Measurements from ENCODE around the gene FGF11. TPM values are rescaled to one million over a fixed set of nuclear protein-coding genes. Genes with fewer than 3 reads are reported as not detected.
"Not testable (repeated sequence)": the region's sequence is repeated elsewhere in the genome, so short reads cannot be mapped to it uniquely, and the experiment has no call there.

The FGF11 gene
- total and polyA plus RNA-seq, 11 donors: 1.6 to 9.6 (median 7.8) TPM

DNA sequence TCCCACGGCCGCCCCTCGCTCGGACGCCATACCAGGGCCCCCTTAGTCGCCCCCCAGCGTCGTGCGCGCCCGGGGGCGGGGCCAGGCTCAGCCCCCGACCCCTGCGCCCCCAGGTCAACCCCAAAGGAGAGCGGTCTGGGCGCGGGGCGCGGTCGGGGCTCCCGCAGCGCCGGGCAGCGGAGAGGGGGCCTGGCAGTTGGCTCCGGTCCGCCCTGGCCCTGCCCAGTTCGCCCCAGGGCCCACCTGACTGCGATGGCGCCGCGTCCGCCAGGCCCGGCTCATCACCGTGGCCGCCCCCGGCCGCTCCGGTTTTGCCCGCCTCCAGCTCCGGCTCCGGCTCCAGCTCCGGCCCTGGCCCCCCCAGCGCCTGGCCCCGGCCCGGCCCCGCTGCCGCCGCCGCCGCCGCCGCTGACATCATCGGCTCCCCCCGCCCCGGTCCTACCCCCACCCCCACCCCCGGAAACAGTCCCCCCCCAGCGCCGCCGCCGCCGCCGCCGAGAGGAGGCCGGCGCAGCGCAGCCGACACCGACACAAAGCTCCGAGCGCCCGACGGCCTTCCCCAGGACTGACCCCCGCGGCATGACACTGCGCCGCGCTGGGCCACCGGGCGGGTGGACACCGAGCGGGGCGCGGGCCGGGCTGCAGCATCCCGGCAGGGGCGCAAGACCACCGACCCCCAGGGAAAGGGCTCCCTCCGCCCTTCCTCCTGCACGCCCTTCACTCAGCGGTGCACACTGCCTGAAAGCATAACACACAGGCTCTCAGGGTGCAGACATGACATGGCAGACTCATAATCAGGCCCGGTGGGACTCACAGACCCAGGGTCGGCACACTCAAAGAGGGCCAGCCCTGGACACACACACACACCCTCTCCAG is 40.1 kb downstream of the FGF11 start, which contains the start of gene ZBTB4:
ZBTB4 (minus strand) TSS at position 419 of the 876 bp plus-strand sequence. CDS start 12,830 bp downstream, outside the sequence.
- Histone ChIP-seq H3K9me3 (no peaks in the 10 kb centered on the region), H3K36me3 (no peaks in the 10 kb centered on the region), H3K27me3 (no peaks in the 10 kb centered on the region), H3K27ac (peak within 1 kb of the TSS; percentile 99 to 100 (median 100)), H3K4me1 (peaks cover 7 to 78% (median 53%) of the 10 kb centered on the region in 12 donors), H3K4me3 (peak within 1 kb of the TSS; percentile 77 to 100 (median 96))
- DNase-seq (peak; percentile 68 to 84 (median 78)), ATAC-seq (peak in 2 of 4 donors; percentile 17 to 21)
- TF ChIP-seq POLR2A (IDR thresholded peaks at IDR 0.05): peak; percentile 23 to 64
- TF ChIP-seq, protein P1, sequence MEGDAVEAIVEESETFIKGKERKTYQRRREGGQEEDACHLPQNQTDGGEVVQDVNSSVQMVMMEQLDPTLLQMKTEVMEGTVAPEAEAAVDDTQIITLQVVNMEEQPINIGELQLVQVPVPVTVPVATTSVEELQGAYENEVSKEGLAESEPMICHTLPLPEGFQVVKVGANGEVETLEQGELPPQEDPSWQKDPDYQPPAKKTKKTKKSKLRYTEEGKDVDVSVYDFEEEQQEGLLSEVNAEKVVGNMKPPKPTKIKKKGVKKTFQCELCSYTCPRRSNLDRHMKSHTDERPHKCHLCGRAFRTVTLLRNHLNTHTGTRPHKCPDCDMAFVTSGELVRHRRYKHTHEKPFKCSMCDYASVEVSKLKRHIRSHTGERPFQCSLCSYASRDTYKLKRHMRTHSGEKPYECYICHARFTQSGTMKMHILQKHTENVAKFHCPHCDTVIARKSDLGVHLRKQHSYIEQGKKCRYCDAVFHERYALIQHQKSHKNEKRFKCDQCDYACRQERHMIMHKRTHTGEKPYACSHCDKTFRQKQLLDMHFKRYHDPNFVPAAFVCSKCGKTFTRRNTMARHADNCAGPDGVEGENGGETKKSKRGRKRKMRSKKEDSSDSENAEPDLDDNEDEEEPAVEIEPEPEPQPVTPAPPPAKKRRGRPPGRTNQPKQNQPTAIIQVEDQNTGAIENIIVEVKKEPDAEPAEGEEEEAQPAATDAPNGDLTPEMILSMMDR (IDR thresholded peaks at IDR 0.05): no peak
- intact Hi-C loops (cut with DNase I): loop anchor here (2.0 to 10.0 kb wide), 9 partner anchors 23 to 245 kb away; partner anchors contain the start of genes FGF11 (in 3 of the 10), KCTD11 (in 3 of the 10), TMEM102 (in 3 of the 10) and TMEM95 (in 2 of the 10)
- WGBS, 4 donors: 1 to 2% (median 1%) methylated on average over 33 to 92 of the region's 92 CpGs

DNA sequence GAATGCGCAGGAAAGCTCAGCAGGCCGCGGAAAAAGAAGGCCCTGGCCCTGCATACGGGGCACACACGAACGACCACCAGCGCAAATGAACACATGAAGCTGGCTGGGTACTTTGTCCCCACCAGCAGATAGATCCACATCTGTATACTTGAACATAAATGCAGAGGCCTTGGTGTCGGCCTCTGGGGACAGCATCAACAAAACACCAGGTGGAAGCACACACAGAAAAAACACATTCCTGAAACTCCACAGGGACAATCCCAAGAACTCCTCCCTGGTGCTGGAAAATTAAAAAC is 40.7 kb downstream of the FGF11 start:
- Histone ChIP-seq H3K4me3 (peak overlapping the region; percentile 77 to 100 (median 96)), H3K36me3 (no peaks in the 10 kb centered on the region), H3K4me1 (peaks cover 7 to 75% (median 47%) of the 10 kb centered on the region in 12 donors), H3K9me3 (no peaks in the 10 kb centered on the region), H3K27me3 (no peaks in the 10 kb centered on the region), H3K27ac (peak overlapping the region; percentile 99 to 100 (median 100))
- ATAC-seq (no peak), DNase-seq (no peak)
- WGBS, 4 donors: 2 to 7% (median 3%) methylated on average over 3 to 8 of the region's 8 CpGs
- intact Hi-C loops (cut with DNase I): loop anchor here in 6 of 10 donors (5.0 to 10.0 kb wide), 7 partner anchors 43 to 245 kb away; partner anchors contain the start of genes FGF11 (in 3 of the 6), KCTD11 (in 3 of the 6), TMEM102 (in 3 of the 6) and TMEM95 (in 2 of the 6)
- TF ChIP-seq, protein P1 (IDR thresholded peaks at IDR 0.05): no peak
- TF ChIP-seq POLR2A (IDR thresholded peaks at IDR 0.05): no peak

DNA sequence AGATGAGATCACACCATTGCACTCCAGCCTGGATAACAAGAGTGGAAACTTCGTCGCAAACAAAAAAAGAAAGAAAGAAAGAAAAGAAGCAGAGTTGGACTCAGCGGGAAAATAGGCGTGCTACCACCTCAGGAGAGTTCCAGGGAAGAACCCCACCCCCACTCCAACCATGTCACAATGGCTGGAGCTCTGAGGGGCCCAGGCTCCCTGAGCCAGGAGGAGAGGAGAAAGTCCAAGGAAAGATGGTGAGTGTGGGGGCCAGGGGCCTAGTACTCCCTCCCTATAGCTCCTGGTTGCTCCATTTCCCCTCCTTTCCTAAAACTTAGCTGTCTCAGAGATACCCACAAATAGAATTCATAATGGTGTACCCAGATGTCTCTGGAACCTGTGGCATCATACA is 42.0 kb downstream of the FGF11 start, which contains the start of gene SLC35G6:
SLC35G6 (plus strand) TSS at position 172 of the 400 bp plus-strand sequence; CDS start at position 243, 71 bp downstream.
- DNase-seq: peak in 1 of 5 donors; percentile 16
- intact Hi-C loops (cut with DNase I): loop anchor here in 6 of 10 donors (5.0 to 10.0 kb wide), 7 partner anchors 44 to 246 kb away; partner anchors contain the start of genes FGF11 (in 3 of the 6), KCTD11 (in 3 of the 6), TMEM102 (in 3 of the 6) and TMEM95 (in 2 of the 6)
- peak within 1 kb of the TSS in 9 of 12 donors; percentile 78 to 100 (median 96) for H3K4me3 ChIP-seq
- H3K4me1 ChIP-seq: peaks cover 12 to 75% (median 46%) of the 10 kb centered on the region in 12 donors
- not testable (repeated sequence) for H3K27me3 ChIP-seq, ATAC-seq, H3K36me3 ChIP-seq, H3K9me3 ChIP-seq
- 92 to 95% (median 94%) methylated on average over 4 of the region's 4 CpGs for WGBS, 4 donors
- H3K27ac ChIP-seq: peak within 1 kb of the TSS; percentile 99 to 100 (median 100)

DNA sequence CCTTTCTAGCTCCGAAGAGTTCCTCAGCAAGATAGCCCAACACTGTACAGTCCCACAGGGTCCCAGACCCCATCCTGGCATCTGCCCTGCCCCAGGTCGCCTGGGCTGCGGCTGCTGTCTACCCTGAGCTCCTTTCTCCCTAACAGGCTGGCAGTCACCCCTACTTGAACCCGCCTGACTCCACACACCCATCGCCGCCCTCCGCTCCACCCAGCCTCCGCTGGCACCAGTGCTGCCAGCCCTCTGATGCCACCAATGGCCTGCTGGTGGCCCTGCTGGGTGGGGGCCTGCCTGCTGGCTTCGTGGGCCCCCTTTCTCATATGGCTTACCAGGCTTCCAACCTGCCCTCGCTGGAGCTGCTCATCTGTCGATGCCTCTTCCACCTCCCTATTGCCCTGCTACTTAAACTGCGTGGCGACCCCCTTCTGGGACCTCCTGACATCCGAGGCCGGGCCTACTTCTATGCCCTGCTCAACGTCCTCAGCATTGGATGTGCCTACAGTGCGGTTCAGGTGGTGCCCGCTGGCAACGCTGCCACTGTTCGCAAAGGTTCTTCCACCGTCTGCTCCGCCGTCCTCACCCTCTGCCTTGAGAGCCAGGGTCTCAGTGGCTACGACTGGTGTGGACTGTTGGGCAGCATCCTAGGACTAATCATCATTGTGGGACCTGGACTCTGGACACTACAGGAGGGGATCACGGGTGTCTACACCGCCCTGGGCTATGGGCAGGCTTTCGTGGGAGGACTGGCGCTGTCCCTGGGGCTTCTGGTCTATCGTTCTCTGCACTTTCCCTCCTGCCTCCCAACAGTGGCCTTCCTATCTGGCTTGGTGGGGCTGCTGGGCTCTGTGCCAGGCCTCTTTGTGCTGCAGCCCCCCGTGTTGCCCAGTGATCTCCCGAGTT is 42.8 kb downstream of the FGF11 start:
- WGBS, 4 donors: 81 to 87% (median 83%) methylated on average over 26 to 31 of the region's 31 CpGs
- H3K27me3 ChIP-seq, ATAC-seq, H3K36me3 ChIP-seq, H3K4me3 ChIP-seq, H3K9me3 ChIP-seq: not testable (repeated sequence)
- peak in 1 of 5 donors; percentile 65 for DNase-seq
- peak overlapping the region in 11 of 12 donors; percentile 94 to 100 (median 100) for H3K27ac ChIP-seq
- intact Hi-C loops (cut with DNase I): loop anchor here in 6 of 10 donors (2.0 to 10.0 kb wide), 8 partner anchors 45 to 247 kb away; partner anchors contain the start of genes FGF11 (in 3 of the 6), KCTD11 (in 3 of the 6), TMEM102 (in 3 of the 6) and TMEM95 (in 2 of the 6)
- H3K4me1 ChIP-seq: peaks cover 8 to 75% (median 46%) of the 10 kb centered on the region in 12 donors

DNA sequence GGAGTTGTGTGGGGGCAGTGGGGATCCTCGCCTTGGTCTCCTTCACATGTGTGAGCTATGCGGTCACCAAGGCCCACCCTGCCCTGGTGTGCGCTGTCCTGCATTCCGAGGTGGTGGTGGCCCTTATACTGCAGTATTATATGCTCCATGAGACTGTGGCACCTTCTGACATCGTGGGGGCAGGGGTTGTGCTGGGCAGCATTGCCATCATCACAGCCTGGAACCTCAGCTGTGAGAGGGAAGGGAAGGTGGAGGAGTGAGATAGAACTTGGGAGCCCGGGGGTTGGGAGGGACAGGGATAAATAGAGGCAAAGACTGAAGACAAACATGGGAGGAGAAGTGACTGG is 43.4 kb downstream of the FGF11 start:
- WGBS, 4 donors: 67 to 71% (median 70%) methylated on average over 6 of the region's 6 CpGs
- H3K4me3 ChIP-seq: peak overlapping the region in 10 of 12 donors; percentile 57 to 85 (median 72)
- peak overlapping the region; percentile 94 to 100 (median 100) for H3K27ac ChIP-seq

More for the DNA sequence above, 43.4 kb downstream of the FGF11 start:
- intact Hi-C loops (cut with DNase I): loop anchor here in 6 of 10 donors (2.0 to 10.0 kb wide), 8 partner anchors 45 to 248 kb away; partner anchors contain the start of genes FGF11 (in 3 of the 6), KCTD11 (in 3 of the 6), TMEM102 (in 3 of the 6) and TMEM95 (in 2 of the 6)
- H3K27me3 ChIP-seq, H3K36me3 ChIP-seq, ATAC-seq, H3K9me3 ChIP-seq: not testable (repeated sequence)
- DNase-seq: peak in 1 of 5 donors; percentile 47
- peaks cover 8 to 75% (median 47%) of the 10 kb centered on the region in 12 donors for H3K4me1 ChIP-seq

Measured in heart left ventricle (tissue), 16 donors.